Measurements from ENCODE around the gene PKN3. TPM values are rescaled to one million over a fixed set of nuclear protein-coding genes. Genes with fewer than 3 reads are reported as not detected.

Gene PKN3
- total RNA-seq, 4 donors from 2014 or later = 3.4 to 6.0 (median 4.4) TPM

- 85% methylated on average over 5 of the region's 5 CpGs for WGBS
- Histone ChIP-seq H3K4me1 (peaks cover 19% of the 10 kb centered on the region), H3K27ac (no peak overlapping the region), H3K4me3 (no peak overlapping the region), H3K36me3 (peaks cover 30% of the 10 kb centered on the region), H3K9me3 (no peaks in the 10 kb centered on the region), H3K27me3 (no peaks in the 10 kb centered on the region)
- no peak for TF ChIP-seq POLR2A (IDR thresholded peaks at IDR 0.05)
- TF ChIP-seq EP300 (IDR thresholded peaks at IDR 0.05) = no peak
- DNase-seq (ENCODE audit: low spot score in 2 of 2) = no peak
Measured at GRCh38 chr9:128727640-128728248, 25.4 kb downstream of the PKN3 start.

- DNase-seq (ENCODE audit: low spot score in 2 of 2) = no peak
- TF ChIP-seq EP300 (IDR thresholded peaks at IDR 0.05) (no peak), POLR2AphosphoS5 (IDR thresholded peaks at IDR 0.05) (no peak), POLR2A (IDR thresholded peaks at IDR 0.05) (no peak), CTCF (IDR thresholded peaks at IDR 0.05) (no peak)
- Histone ChIP-seq H3K4me3 (no peak overlapping the region), H3K36me3 (peaks cover 35% of the 10 kb centered on the region), H3K27me3 (no peaks in the 10 kb centered on the region), H3K9me3 (no peaks in the 10 kb centered on the region), H3K27ac (no peak overlapping the region), H3K4me1 (peaks cover 14% of the 10 kb centered on the region)
- 55% methylated on average over 7 of the region's 7 CpGs for WGBS
Measured at GRCh38 chr9:128728298-128728697, 26.0 kb downstream of the PKN3 start.

- no peaks in the 10 kb centered on the region for H3K9me3 ChIP-seq
- no peaks in the 10 kb centered on the region for H3K27me3 ChIP-seq
- H3K4me3 ChIP-seq = no peak overlapping the region
- TF ChIP-seq CTCF (IDR thresholded peaks at IDR 0.05) = no peak
- WGBS = 76% methylated on average over 5 of the region's 5 CpGs
- H3K36me3 ChIP-seq = peaks cover 39% of the 10 kb centered on the region
- no peak overlapping the region for H3K27ac ChIP-seq
- peaks cover 8% of the 10 kb centered on the region for H3K4me1 ChIP-seq
- no peak for DNase-seq (ENCODE audit: low spot score in 2 of 2)
Measured at GRCh38 chr9:128729302-128729701, 27.0 kb downstream of the PKN3 start.

GRCh38 chr9:128729766-128730517 is 27.6 kb downstream of the PKN3 start:
- H3K27me3 ChIP-seq = no peaks in the 10 kb centered on the region
- peaks cover 46% of the 10 kb centered on the region for H3K36me3 ChIP-seq
- no peaks in the 10 kb centered on the region for H3K9me3 ChIP-seq
- H3K4me1 ChIP-seq = peaks cover 1% of the 10 kb centered on the region
- DNase-seq (ENCODE audit: low spot score in 2 of 2) = no peak
- no peak for TF ChIP-seq CTCF (IDR thresholded peaks at IDR 0.05)
- TF ChIP-seq POLR2AphosphoS5 (IDR thresholded peaks at IDR 0.05) = no peak
- TF ChIP-seq POLR2A (IDR thresholded peaks at IDR 0.05) = no peak
- no peak for TF ChIP-seq EP300 (IDR thresholded peaks at IDR 0.05)
- no peak overlapping the region for H3K27ac ChIP-seq
- 83% methylated on average over 27 of the region's 27 CpGs for WGBS
- no peak overlapping the region for H3K4me3 ChIP-seq

GRCh38 chr9:128731093-128731492 is 28.8 kb downstream of the PKN3 start:
- DNase-seq (ENCODE audit: low spot score in 2 of 2) = no peak

More at GRCh38 chr9:128731093-128731492, 28.8 kb downstream of the PKN3 start:
- Histone ChIP-seq H3K4me3 (no peak overlapping the region), H3K4me1 (no peaks in the 10 kb centered on the region), H3K27ac (no peak overlapping the region), H3K36me3 (peaks cover 51% of the 10 kb centered on the region), H3K9me3 (no peaks in the 10 kb centered on the region), H3K27me3 (no peaks in the 10 kb centered on the region)
- 82% methylated on average over 13 of the region's 13 CpGs for WGBS
- TF ChIP-seq POLR2A (IDR thresholded peaks at IDR 0.05) (no peak), POLR2AphosphoS5 (IDR thresholded peaks at IDR 0.05) (no peak), CTCF (IDR thresholded peaks at IDR 0.05) (no peak), EP300 (IDR thresholded peaks at IDR 0.05) (no peak)
